ENCODE results near the gene ABCC6.

DNA sequence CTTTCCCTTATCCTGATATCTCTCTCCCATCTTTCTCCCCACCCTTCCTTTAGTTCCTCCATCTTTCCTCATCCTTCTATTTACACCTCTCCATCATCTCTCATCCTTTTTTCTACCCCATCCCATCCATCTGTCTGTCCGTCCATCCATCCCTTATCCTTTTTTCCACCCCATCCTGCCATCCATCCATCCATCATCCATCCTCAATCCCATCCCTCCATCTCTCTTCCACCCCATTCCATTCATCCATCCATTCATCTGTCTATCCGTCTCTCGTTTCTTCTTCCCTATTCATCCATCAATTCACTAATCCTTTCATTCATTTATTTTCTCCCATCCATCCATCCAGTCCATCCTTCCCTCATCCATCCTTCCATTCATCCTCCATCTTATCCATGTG, 68.1 kb downstream of the ABCC6 start:
- TF ChIP-seq, protein P1, sequence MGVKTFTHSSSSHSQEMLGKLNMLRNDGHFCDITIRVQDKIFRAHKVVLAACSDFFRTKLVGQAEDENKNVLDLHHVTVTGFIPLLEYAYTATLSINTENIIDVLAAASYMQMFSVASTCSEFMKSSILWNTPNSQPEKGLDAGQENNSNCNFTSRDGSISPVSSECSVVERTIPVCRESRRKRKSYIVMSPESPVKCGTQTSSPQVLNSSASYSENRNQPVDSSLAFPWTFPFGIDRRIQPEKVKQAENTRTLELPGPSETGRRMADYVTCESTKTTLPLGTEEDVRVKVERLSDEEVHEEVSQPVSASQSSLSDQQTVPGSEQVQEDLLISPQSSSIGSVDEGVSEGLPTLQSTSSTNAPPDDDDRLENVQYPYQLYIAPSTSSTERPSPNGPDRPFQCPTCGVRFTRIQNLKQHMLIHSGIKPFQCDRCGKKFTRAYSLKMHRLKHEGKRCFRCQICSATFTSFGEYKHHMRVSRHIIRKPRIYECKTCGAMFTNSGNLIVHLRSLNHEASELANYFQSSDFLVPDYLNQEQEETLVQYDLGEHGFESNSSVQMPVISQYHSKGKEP (CRISPR knock-in tag; IDR thresholded peaks at IDR 0.05): no peak
- TF ChIP-seq NFKBIZ (CRISPR knock-in tag; IDR thresholded peaks at IDR 0.05) (no peak), ZNF484 (CRISPR knock-in tag; IDR thresholded peaks at IDR 0.05; ENCODE audit: borderline replicate concordance, low read depth) (no peak), ZNF274 (CRISPR knock-in tag; IDR thresholded peaks at IDR 0.05) (no peak), TCF7L2 (IDR thresholded peaks at IDR 0.05; ENCODE audit: low read depth, low read length) (no peak), ZSCAN29 (CRISPR knock-in tag; conservative IDR thresholded peaks at IDR 0.05) (no peak), MEIS1 (CRISPR knock-in tag; IDR thresholded peaks at IDR 0.05; ENCODE audit: borderline replicate concordance) (no peak), ZNF337 (CRISPR knock-in tag; IDR thresholded peaks at IDR 0.05; ENCODE audit: borderline replicate concordance, low read depth) (no peak), ZNF224 (CRISPR knock-in tag; IDR thresholded peaks at IDR 0.05) (no peak), ATF1 (CRISPR knock-in tag; IDR thresholded peaks at IDR 0.05) (no peak)
- TF ChIP-seq, protein P2, sequence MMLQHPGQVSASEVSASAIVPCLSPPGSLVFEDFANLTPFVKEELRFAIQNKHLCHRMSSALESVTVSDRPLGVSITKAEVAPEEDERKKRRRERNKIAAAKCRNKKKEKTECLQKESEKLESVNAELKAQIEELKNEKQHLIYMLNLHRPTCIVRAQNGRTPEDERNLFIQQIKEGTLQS (CRISPR knock-in tag; IDR thresholded peaks at IDR 0.05): no peak
- TF ChIP-seq, protein P3, sequence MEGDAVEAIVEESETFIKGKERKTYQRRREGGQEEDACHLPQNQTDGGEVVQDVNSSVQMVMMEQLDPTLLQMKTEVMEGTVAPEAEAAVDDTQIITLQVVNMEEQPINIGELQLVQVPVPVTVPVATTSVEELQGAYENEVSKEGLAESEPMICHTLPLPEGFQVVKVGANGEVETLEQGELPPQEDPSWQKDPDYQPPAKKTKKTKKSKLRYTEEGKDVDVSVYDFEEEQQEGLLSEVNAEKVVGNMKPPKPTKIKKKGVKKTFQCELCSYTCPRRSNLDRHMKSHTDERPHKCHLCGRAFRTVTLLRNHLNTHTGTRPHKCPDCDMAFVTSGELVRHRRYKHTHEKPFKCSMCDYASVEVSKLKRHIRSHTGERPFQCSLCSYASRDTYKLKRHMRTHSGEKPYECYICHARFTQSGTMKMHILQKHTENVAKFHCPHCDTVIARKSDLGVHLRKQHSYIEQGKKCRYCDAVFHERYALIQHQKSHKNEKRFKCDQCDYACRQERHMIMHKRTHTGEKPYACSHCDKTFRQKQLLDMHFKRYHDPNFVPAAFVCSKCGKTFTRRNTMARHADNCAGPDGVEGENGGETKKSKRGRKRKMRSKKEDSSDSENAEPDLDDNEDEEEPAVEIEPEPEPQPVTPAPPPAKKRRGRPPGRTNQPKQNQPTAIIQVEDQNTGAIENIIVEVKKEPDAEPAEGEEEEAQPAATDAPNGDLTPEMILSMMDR (CRISPR knock-in tag; IDR thresholded peaks at IDR 0.05): no peak
- TF ChIP-seq, protein P4, sequence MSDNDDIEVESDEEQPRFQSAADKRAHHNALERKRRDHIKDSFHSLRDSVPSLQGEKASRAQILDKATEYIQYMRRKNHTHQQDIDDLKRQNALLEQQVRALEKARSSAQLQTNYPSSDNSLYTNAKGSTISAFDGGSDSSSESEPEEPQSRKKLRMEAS (IDR thresholded peaks at IDR 0.05): no peak

Measured in HepG2 (cell line).